Spleen (tissue), 7 donors: ENCODE data around the gene PGBD5.

Experiments used
- CTCF ChIP-seq, 11 experiments: fragments of 200-600 bp in 7 of 11; fragments of 450-650 bp in 4 of 11; sonication (generic) in 4 of 11; IDR thresholded peaks in 8 of 11; conservative IDR thresholded peaks in 3 of 11; 1 replicate in 7 of 11; 2 replicates in 4 of 11; pipeline versions ENCODE4 v1.4.0 to v1.8.0; 2016 to 2021; ENCODE audit warnings: antibody characterized with exemption in 11 of 11, inconsistent platforms in 4 of 11, mild to moderate bottlenecking in 1 of 11
- POLR2AphosphoS5 ChIP-seq, 3 donors: sonication (generic); formaldehyde crosslinking; IDR thresholded peaks; one replicate each; pipeline ENCODE4 v1.5.1; 2017; ENCODE audit warnings: antibody characterized with exemption in 3 of 3
- donor health status: DM: no; HTN: no; CAD: no; lungs with moderate emphysema.
- donor health status: DM: no; HTN: no; CAD: no.
- donor health status: DM: no; HTN: no; CAD: no.

DNA sequence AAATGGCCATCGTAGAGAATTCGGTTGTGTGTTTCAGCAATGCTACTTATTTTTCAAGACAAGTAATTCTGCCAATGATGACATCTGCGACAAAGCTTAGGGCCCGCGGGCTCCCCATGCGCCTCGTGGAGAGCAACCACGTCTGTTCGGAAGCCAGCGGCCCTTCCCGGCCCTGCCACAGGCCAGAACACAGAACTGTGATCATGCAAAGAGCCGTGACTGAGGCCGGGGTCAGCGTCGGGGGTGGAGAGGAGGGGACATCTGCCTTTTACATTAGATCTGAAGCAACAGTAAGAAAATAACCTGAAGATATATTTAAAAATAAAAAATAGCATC is 103.7 kb downstream of the PGBD5 start:
- TF ChIP-seq CTCF (IDR thresholded peaks at IDR 0.05 in 8 of 11, conservative IDR thresholded peaks at IDR 0.05 in 3 of 11) (no peak), POLR2AphosphoS5 (IDR thresholded peaks at IDR 0.05) (no peak)
